Measurements from ENCODE around the gene TLE5. TPM values are rescaled to one million over a fixed set of nuclear protein-coding genes. Genes with fewer than 3 reads are reported as not detected.

Gene TLE5
- total RNA-seq, 2 experiments from 2014 or later: 722 to 793 TPM

- Mint-ChIP-seq H3K4me1 (ENCODE audit: low read depth) (peaks cover 45% of the 10 kb centered on the region), H3K36me3 (ENCODE audit: low read depth) (peaks cover 6% of the 10 kb centered on the region), H3K4me3 (peak overlapping the region; percentile 26), H3K27me3 (no peaks in the 10 kb centered on the region), H3K27ac (no peak overlapping the region), H3K9me3 (no peaks in the 10 kb centered on the region)
- Histone ChIP-seq H3K27ac (ENCODE audit: low read depth in 1 of 2, low read length in 2 of 2) (no peak overlapping the region), H3K9me3 (ENCODE audit: control insufficient read depth in 1 of 2, insufficient read depth in 1 of 2, low read length in 2 of 2) (no peaks in the 10 kb centered on the region), H3K4me1 (ENCODE audit: insufficient read depth, low read length) (peaks cover 44% of the 10 kb centered on the region), H3K4me3 (ENCODE audit: low read length) (no peak overlapping the region), H3K27me3 (ENCODE audit: control insufficient read depth in 1 of 2, insufficient read depth in 2 of 2, low read length in 2 of 2) (no peaks in the 10 kb centered on the region), H3K36me3 (ENCODE audit: insufficient read depth, low read length) (no peaks in the 10 kb centered on the region)
- POLR2A ChIA-PET: no interaction called here
- intact Hi-C loops (cut with DNase I, micrococcal nuclease): loop anchor here in 1 of 2 experiments (10.0 kb wide), 1 partner anchor 57 kb away; the partner anchor contains the start of gene TLE6
- no peak for ATAC-seq (ENCODE audit: poor library complexity)
- CTCF ChIA-PET: no interaction called here
- no peak for TF ChIP-seq CTCF (IDR thresholded peaks at IDR 0.05)
- DNase-seq: no peak
Observed at GRCh38 chr19:3031607-3031867, 30.8 kb downstream of the TLE5 start.

- Histone ChIP-seq H3K4me3 (ENCODE audit: low read length) (peak within 1 kb of the TSS; percentile 62), H3K9me3 (ENCODE audit: control insufficient read depth in 1 of 2, insufficient read depth in 1 of 2, low read length in 2 of 2) (no peaks in the 10 kb centered on the region), H3K36me3 (ENCODE audit: insufficient read depth, low read length) (no peaks in the 10 kb centered on the region), H3K27ac (ENCODE audit: low read depth in 1 of 2, low read length in 2 of 2) (no peak within 1 kb of the TSS), H3K4me1 (ENCODE audit: insufficient read depth, low read length) (peaks cover 35% of the 10 kb centered on the region), H3K27me3 (ENCODE audit: control insufficient read depth in 1 of 2, insufficient read depth in 2 of 2, low read length in 2 of 2) (no peaks in the 10 kb centered on the region)
- Mint-ChIP-seq H3K4me1 (ENCODE audit: low read depth) (peaks cover 41% of the 10 kb centered on the region), H3K4me3 (peak within 1 kb of the TSS; percentile 87), H3K9me3 (no peaks in the 10 kb centered on the region), H3K27me3 (no peaks in the 10 kb centered on the region), H3K36me3 (ENCODE audit: low read depth) (no peaks in the 10 kb centered on the region), H3K27ac (peak within 1 kb of the TSS; percentile 47)
- ATAC-seq (ENCODE audit: poor library complexity) (peak; percentile 45), DNase-seq (peak in 3 of 14 experiments; percentile 44 to 69 (median 68))
- TF ChIP-seq CTCF (IDR thresholded peaks at IDR 0.05): no peak
- POLR2A ChIA-PET: interaction anchor here (0.7 to 1.8 kb wide), 2 partner anchors 33 to 34 kb away, joined by 3 to 4 read pairs; partner anchors contain the start of gene TLE5
- CTCF ChIA-PET: no interaction called here
- intact Hi-C loops (cut with DNase I, micrococcal nuclease): loop anchor here in 1 of 2 experiments (5.0 kb wide), 1 partner anchor 33 kb away; the partner anchor contains the start of gene TLE5
Observed at GRCh38 chr19:3029065-3029923, 33.0 kb downstream of the TLE5 start, which contains the start of gene TLE2. Gene TLE2, minus strand, starts transcription at chr19:3029280. Its CDS starts 376 bp downstream, at chr19:3028904.

GRCh38 chr19:3028305-3029064 lies 33.8 kb downstream of the TLE5 start:
- peaks cover 35% of the 10 kb centered on the region for H3K4me1 Mint-ChIP-seq (ENCODE audit: low read depth)
- H3K27ac ChIP-seq (ENCODE audit: low read depth in 1 of 2, low read length in 2 of 2): no peak overlapping the region
- H3K36me3 Mint-ChIP-seq (ENCODE audit: low read depth): no peaks in the 10 kb centered on the region
- DNase-seq (peak in 3 of 14 experiments; percentile 38 to 55 (median 45)), ATAC-seq (ENCODE audit: poor library complexity) (peak; percentile 50)
- POLR2A ChIA-PET: interaction anchor here (0.6 to 1.8 kb wide), 4 partner anchors 24 to 248 kb away, joined by 3 to 4 read pairs (median 4); partner anchors contain the start of gene TLE5
- CTCF ChIA-PET: interaction anchor here (1.0 kb wide), 1 partner anchor 9 kb away, joined by 3 read pairs; no protein-coding TSS in a partner anchor
- H3K9me3 Mint-ChIP-seq: no peaks in the 10 kb centered on the region
- peak overlapping the region; percentile 47 for H3K27ac Mint-ChIP-seq
- no peaks in the 10 kb centered on the region for H3K9me3 ChIP-seq (ENCODE audit: control insufficient read depth in 1 of 2, insufficient read depth in 1 of 2, low read length in 2 of 2)
- no peaks in the 10 kb centered on the region for H3K36me3 ChIP-seq (ENCODE audit: insufficient read depth, low read length)
- no peak for TF ChIP-seq CTCF (IDR thresholded peaks at IDR 0.05)
- H3K27me3 ChIP-seq (ENCODE audit: control insufficient read depth in 1 of 2, insufficient read depth in 2 of 2, low read length in 2 of 2): no peaks in the 10 kb centered on the region
- H3K4me3 ChIP-seq (ENCODE audit: low read length): peak overlapping the region; percentile 62
- H3K27me3 Mint-ChIP-seq: no peaks in the 10 kb centered on the region
- intact Hi-C loops (cut with DNase I, micrococcal nuclease): loop anchor here in 1 of 2 experiments (5.0 kb wide), 1 partner anchor 34 kb away; the partner anchor contains the start of gene TLE5
- H3K4me3 Mint-ChIP-seq: peak overlapping the region; percentile 87
- peaks cover 36% of the 10 kb centered on the region for H3K4me1 ChIP-seq (ENCODE audit: insufficient read depth, low read length)
